Upper lobe of left lung (tissue), 6 donors: ENCODE data around the gene OR52B6. TPM values are rescaled to one million over a fixed set of nuclear protein-coding genes. Genes with fewer than 3 reads are reported as not detected.
"Not testable (repeated sequence)": the region's sequence is repeated elsewhere in the genome, so short reads cannot be mapped to it uniquely, and the experiment has no call there.

Experiments
- ATAC-seq, 2 donors: fragments of 200-7000 bp; cut with Tn5 transposase; one replicate each; pipeline ENCODE4 v1.9.1; 2022; ENCODE audit warnings: mild to moderate bottlenecking in 2 of 2, moderate library complexity in 2 of 2; ENCODE audit not compliant: low FRiP score in 2 of 2
- DNase-seq, 2 donors: peaks; one replicate each; pipeline ENCODE4 v3.0.0-alpha.2; 2019 to 2020
- H3K27ac ChIP-seq, 4 donors: fragments of 200-600 bp; sonication (generic); one replicate each; pipeline ENCODE4 v1.5.1; 2016 to 2019
- H3K27me3 ChIP-seq, 4 donors: fragments of 200-600 bp; sonication (generic); one replicate each; pipeline ENCODE4 v1.5.1; 2017 to 2019
- H3K36me3 ChIP-seq, 4 donors: fragments of 200-600 bp; sonication (generic); one replicate each; pipeline ENCODE4 v1.5.1; 2016 to 2019
- H3K4me1 ChIP-seq, 4 donors: fragments of 200-600 bp; sonication (generic); one replicate each; pipeline ENCODE4 v1.5.1; 2018 to 2019
- H3K4me3 ChIP-seq, 4 donors: fragments of 200-600 bp; sonication (generic); one replicate each; pipeline ENCODE4 v1.5.1; 2017 to 2019; ENCODE audit warnings: mild to moderate bottlenecking in 2 of 4, moderate library complexity in 1 of 4
- H3K9me3 ChIP-seq, 4 donors: fragments of 200-600 bp; sonication (generic); one replicate each; pipeline ENCODE4 v1.5.1; 2018 to 2019
- EP300 ChIP-seq, 4 donors: sonication (generic); formaldehyde crosslinking; IDR thresholded peaks; one replicate each; pipeline ENCODE4 v1.5.1; 2017; ENCODE audit warnings: antibody characterized with exemption in 4 of 4, control low read depth in 2 of 4
- POLR2A ChIP-seq, 4 donors: fragments of 450-650 bp; IDR thresholded peaks; one replicate each; pipeline ENCODE4 v1.5.1; 2016 to 2017; ENCODE audit warnings: antibody characterized with exemption in 4 of 4, mild to moderate bottlenecking in 2 of 4
- POLR2AphosphoS5 ChIP-seq, 2 donors: sonication (generic); formaldehyde crosslinking; IDR thresholded peaks; one replicate each; pipeline ENCODE4 v1.5.1; 2017; ENCODE audit warnings: antibody characterized with exemption in 2 of 2
- WGBS, 2 donors: methylation state at CpG; one replicate each; pipeline ENCODE4 v1.1.5; 2017 to 2018; 5-methylcytosine and 5-hydroxymethylcytosine counted together
- total RNA-seq, 6 donors: library from RNA; depleted of rRNA in 4 of 6; stranded (reverse); fragments of >200 nt in 4 of 6; gene quantifications; one replicate each; pipeline versions ENCODE4 v1.1.0 to v1.2.1, GENCODE V29; 2016 to 2021
- TF ChIP-seq, protein P1 (sequence below), 6 experiments: fragments of 450-650 bp in 4 of 6; fragments of 200-600 bp in 2 of 6; sonication (generic) in 2 of 6; IDR thresholded peaks; one replicate each; pipeline ENCODE4 v1.5.1; 2016 to 2019; ENCODE audit warnings: antibody characterized with exemption in 6 of 6
- donor health status: DM: no; HTN: no; CAD: no; lungs with moderate emphysema.
- donor health status: DM: no; HTN: yes; CAD: no; lungs with severe emphysema.

Gene OR52B6
- total RNA-seq, 6 donors from 2014 or later, result not detected

DNA sequence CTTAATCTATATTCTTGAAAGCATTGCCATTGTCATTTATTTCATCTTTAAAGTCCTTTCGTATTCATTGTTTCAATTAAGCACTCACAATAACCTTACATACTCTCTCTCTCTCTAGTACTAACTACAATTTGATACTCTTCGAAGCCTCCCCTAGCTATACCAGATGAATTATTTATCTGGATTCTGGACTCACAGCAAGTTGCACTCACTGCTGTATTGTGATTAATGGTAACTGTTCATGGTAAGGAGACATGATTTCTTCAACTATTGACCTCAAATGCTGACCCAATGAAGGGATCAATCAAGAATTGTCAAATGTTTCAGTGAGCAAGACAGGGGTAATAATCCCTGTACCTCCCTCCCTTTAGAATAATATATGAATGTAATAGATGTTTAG, 6.0 kb upstream of the OR52B6 start:
- WGBS, 2 donors, result 91 to 92% methylated on average over 2 of the region's 2 CpGs
- H3K4me3 ChIP-seq, result no peak overlapping the region
- DNase-seq (no peak), ATAC-seq (no peak)
- H3K27me3 ChIP-seq, result no peaks in the 10 kb centered on the region
- no peak overlapping the region for H3K27ac ChIP-seq
- TF ChIP-seq, protein P1, sequence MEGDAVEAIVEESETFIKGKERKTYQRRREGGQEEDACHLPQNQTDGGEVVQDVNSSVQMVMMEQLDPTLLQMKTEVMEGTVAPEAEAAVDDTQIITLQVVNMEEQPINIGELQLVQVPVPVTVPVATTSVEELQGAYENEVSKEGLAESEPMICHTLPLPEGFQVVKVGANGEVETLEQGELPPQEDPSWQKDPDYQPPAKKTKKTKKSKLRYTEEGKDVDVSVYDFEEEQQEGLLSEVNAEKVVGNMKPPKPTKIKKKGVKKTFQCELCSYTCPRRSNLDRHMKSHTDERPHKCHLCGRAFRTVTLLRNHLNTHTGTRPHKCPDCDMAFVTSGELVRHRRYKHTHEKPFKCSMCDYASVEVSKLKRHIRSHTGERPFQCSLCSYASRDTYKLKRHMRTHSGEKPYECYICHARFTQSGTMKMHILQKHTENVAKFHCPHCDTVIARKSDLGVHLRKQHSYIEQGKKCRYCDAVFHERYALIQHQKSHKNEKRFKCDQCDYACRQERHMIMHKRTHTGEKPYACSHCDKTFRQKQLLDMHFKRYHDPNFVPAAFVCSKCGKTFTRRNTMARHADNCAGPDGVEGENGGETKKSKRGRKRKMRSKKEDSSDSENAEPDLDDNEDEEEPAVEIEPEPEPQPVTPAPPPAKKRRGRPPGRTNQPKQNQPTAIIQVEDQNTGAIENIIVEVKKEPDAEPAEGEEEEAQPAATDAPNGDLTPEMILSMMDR (IDR thresholded peaks at IDR 0.05), result no peak
- no peak for TF ChIP-seq POLR2AphosphoS5 (IDR thresholded peaks at IDR 0.05)
- no peak for TF ChIP-seq POLR2A (IDR thresholded peaks at IDR 0.05)
- no peak for TF ChIP-seq EP300 (IDR thresholded peaks at IDR 0.05)
- H3K36me3 ChIP-seq, result no peaks in the 10 kb centered on the region
- no peaks in the 10 kb centered on the region for H3K4me1 ChIP-seq
- no peaks in the 10 kb centered on the region for H3K9me3 ChIP-seq

DNA sequence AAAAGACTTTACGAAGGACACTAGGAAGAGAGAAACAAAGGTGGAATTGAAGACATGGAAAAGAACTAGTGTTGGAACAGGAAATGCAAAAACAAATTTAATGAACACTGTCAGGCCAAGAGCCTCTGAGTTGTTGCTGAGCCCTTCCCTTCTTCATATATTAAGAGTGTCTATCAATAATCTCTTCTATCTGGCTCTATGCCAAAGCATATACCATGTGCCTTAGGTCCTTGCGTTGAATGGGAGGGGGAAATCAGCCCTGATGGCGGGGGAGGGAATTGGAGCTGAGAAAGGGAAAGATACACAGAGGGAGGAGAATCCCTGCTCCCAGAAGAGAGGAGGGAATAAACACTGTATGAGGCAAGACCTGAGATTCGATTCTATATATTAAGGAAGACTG, 5.5 kb upstream of the OR52B6 start:
- no peaks in the 10 kb centered on the region for H3K27me3 ChIP-seq
- no peak for ATAC-seq
- WGBS, 2 donors, result 68% methylated on average over 4 of the region's 4 CpGs
- no peaks in the 10 kb centered on the region for H3K9me3 ChIP-seq
- no peak overlapping the region for H3K4me3 ChIP-seq
- no peak overlapping the region for H3K27ac ChIP-seq
- H3K36me3 ChIP-seq, result no peaks in the 10 kb centered on the region
- TF ChIP-seq POLR2AphosphoS5 (IDR thresholded peaks at IDR 0.05) (no peak), POLR2A (IDR thresholded peaks at IDR 0.05) (no peak), EP300 (IDR thresholded peaks at IDR 0.05) (no peak)
- TF ChIP-seq, protein P1 (IDR thresholded peaks at IDR 0.05), result no peak
- DNase-seq, result no peak
- no peaks in the 10 kb centered on the region for H3K4me1 ChIP-seq

DNA sequence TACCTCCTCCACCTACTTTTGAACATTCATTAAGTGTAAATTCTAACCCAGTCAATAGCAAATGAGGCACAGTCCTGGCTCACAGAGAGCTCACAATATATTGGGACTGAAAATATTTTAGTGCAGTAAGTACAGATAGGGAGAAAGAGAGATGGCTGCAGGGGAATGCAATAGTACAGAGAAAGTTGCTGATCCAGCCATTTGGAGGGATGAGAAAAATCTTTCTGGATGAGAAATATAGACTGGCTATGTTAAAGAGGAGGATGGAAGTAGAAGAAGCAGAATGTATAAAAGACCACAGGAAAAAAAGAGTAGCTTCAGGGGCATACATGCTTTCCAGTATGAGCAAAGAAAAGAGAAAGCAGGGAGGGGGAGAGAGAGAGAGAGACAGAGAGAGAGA, 3.6 kb upstream of the OR52B6 start:
- TF ChIP-seq POLR2AphosphoS5 (IDR thresholded peaks at IDR 0.05) (no peak), POLR2A (IDR thresholded peaks at IDR 0.05) (no peak), EP300 (IDR thresholded peaks at IDR 0.05) (no peak)
- TF ChIP-seq, protein P1 (IDR thresholded peaks at IDR 0.05), result no peak
- Histone ChIP-seq H3K27me3 (no peaks in the 10 kb centered on the region), H3K4me1 (no peaks in the 10 kb centered on the region), H3K27ac (no peak overlapping the region), H3K4me3 (no peak overlapping the region), H3K36me3 (no peaks in the 10 kb centered on the region), H3K9me3 (no peaks in the 10 kb centered on the region)
- no peak for DNase-seq
- no peak for ATAC-seq

DNA sequence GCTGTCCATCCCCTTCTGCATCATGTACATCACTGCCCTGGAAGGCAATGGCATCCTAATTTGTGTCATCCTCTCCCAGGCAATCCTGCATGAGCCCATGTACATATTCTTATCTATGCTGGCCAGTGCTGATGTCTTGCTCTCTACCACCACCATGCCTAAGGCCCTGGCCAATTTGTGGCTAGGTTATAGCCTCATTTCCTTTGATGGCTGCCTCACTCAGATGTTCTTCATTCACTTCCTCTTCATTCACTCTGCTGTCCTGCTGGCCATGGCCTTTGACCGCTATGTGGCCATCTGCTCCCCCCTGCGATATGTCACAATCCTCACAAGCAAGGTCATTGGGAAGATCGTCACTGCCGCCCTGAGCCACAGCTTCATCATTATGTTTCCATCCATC, 337 bp downstream of the OR52B6 start:
- ATAC-seq (no peak), DNase-seq (no peak)
- no peaks in the 10 kb centered on the region for H3K9me3 ChIP-seq
- no peaks in the 10 kb centered on the region for H3K4me1 ChIP-seq
- no peak overlapping the region for H3K4me3 ChIP-seq
- H3K36me3 ChIP-seq, result no peaks in the 10 kb centered on the region
- no peak for TF ChIP-seq POLR2A (IDR thresholded peaks at IDR 0.05)
- TF ChIP-seq, protein P1 (IDR thresholded peaks at IDR 0.05), result no peak
- no peak for TF ChIP-seq EP300 (IDR thresholded peaks at IDR 0.05)
- no peak for TF ChIP-seq POLR2AphosphoS5 (IDR thresholded peaks at IDR 0.05)
- no peak overlapping the region for H3K27ac ChIP-seq
- 77 to 81% methylated on average over 4 of the region's 4 CpGs for WGBS, 2 donors
- H3K27me3 ChIP-seq, result no peaks in the 10 kb centered on the region

DNA sequence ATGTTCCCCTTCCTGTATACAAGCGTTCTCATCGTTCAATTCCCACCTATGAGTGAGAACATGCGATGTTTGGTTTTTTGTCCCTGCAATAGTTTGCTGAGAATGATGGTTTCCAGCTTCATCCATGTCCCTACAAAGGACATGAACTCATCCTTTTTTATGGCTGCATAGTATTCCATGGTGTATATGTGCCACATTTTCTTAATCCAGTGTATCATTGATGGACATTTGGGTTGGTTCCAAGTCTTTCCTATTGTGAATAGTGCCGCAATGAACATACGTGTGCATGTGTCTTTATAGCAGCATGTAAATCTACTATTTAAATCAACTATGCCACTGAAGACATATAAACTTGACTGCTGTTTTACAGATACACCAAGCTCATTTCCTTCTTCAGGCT, 3.8 kb downstream of the OR52B6 start:
- H3K27ac ChIP-seq, H3K4me3 ChIP-seq, H3K27me3 ChIP-seq, H3K4me1 ChIP-seq, H3K9me3 ChIP-seq, DNase-seq, ATAC-seq, H3K36me3 ChIP-seq: not testable (repeated sequence)
- WGBS, 2 donors, result 67 to 84% methylated on average over 5 of the region's 5 CpGs

DNA sequence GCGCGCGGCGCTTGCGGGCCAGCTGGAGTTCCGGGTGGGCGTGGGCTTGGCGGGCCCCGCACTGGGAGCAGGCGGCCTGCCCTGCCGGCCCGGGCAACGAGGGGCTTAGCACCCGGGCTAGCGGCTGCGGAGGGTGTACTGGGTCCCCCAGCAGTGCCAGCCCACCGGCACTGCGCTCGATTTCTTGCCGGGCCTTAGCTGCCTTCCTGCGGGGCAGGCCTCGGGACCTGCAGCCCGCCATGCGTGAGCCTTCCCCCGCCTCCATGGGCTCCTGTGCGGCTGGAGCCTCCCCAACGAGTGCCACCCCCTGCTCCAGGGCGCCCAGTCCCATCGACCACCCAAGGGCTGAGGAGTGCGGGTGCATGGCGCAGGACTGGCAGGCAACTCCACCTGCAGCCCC, 9.2 kb downstream of the OR52B6 start:
- H3K4me1 ChIP-seq, H3K4me3 ChIP-seq, H3K27ac ChIP-seq, H3K27me3 ChIP-seq, H3K9me3 ChIP-seq, ATAC-seq, H3K36me3 ChIP-seq: not testable (repeated sequence)
- DNase-seq, result peak in 1 of 2 donors; percentile 75
- 97% methylated on average over 31 of the region's 31 CpGs; no CpG with 5 or more reads in 1 of the 2 donors for WGBS, 2 donors
